CD4-positive, alpha-beta memory T cell (primary cell): ENCODE results near the gene CELF1. TPM values are rescaled to one million over a fixed set of nuclear protein-coding genes. Genes with fewer than 3 reads are reported as not detected.

Experiments
- CTCF ChIA-PET: fragments of 350-600 bp; sonication (Branson Sonifier 250); formaldehyde crosslinking; loops from one replicate; lab custom pipeline; 2021; ENCODE audit warnings: inconsistent platforms; ENCODE audit not compliant: partially characterized antibody; lab: Charles Lee
- POLR2A ChIA-PET: fragments of 350-600 bp; sonication (Branson Sonifier 250); formaldehyde crosslinking; loops from one replicate; lab custom pipeline; 2021; ENCODE audit not compliant: partially characterized antibody; lab: Charles Lee
- DNase-seq, 5 donors: peaks; one replicate each; pipeline versions ENCODE4 v3.0.0 to v3.0.0-alpha.2; 2020 to 2022; ENCODE audit warnings: mixed read lengths in 1 of 5
- H3K27ac ChIP-seq: one replicate; pipeline ENCODE4 v1.7.0; 2013; ENCODE audit warnings: low read depth, low read length
- H3K27me3 ChIP-seq: 2 replicates; pipeline ENCODE4 v1.7.0; 2013; ENCODE audit warnings: mild to moderate bottlenecking, low read length, moderate library complexity; ENCODE audit not compliant: insufficient read depth
- H3K36me3 ChIP-seq: 2 replicates; pipeline ENCODE4 v1.7.0; 2013; ENCODE audit warnings: mild to moderate bottlenecking, low read length, moderate library complexity; ENCODE audit not compliant: insufficient read depth
- H3K4me1 ChIP-seq: 2 replicates; pipeline ENCODE4 v1.7.0; 2013; ENCODE audit warnings: mild to moderate bottlenecking, low read length, moderate library complexity; ENCODE audit not compliant: insufficient read depth
- H3K4me3 ChIP-seq, 2 donors: one replicate each; pipeline ENCODE4 v1.7.0; 2013; ENCODE audit warnings: low read length in 2 of 2, mild to moderate bottlenecking in 1 of 2
- H3K9me3 ChIP-seq, 2 donors: one replicate each; pipeline ENCODE4 v1.7.0; 2013; ENCODE audit warnings: low read length in 2 of 2, control low read depth in 1 of 2; ENCODE audit not compliant: control insufficient read depth in 1 of 2
- H3K27ac Mint-ChIP-seq, 7 donors: one replicate each; pipeline ENCODE4 v1.8.0; 2020 to 2021; ENCODE audit warnings: mixed read lengths in 7 of 7, mild to moderate bottlenecking in 6 of 7, inconsistent platforms in 3 of 7, moderate library complexity in 3 of 7
- H3K27me3 Mint-ChIP-seq, 2 donors: one replicate each; pipeline ENCODE4 v1.8.0; 2020 to 2021; ENCODE audit warnings: mixed read lengths in 2 of 2
- H3K36me3 Mint-ChIP-seq, 2 donors: one replicate each; pipeline ENCODE4 v1.8.0; 2020 to 2021; ENCODE audit warnings: mixed read lengths in 2 of 2, inconsistent platforms in 1 of 2, mild to moderate bottlenecking in 1 of 2
- H3K4me1 Mint-ChIP-seq, 4 donors: one replicate each; pipeline ENCODE4 v1.8.0; 2020 to 2021; ENCODE audit warnings: mixed read lengths in 4 of 4, mild to moderate bottlenecking in 1 of 4
- H3K4me3 Mint-ChIP-seq, 8 donors: one replicate each; pipeline ENCODE4 v1.8.0; 2020 to 2021; ENCODE audit warnings: mixed read lengths in 8 of 8, mild to moderate bottlenecking in 7 of 8, moderate library complexity in 6 of 8, inconsistent platforms in 3 of 8
- H3K9me3 Mint-ChIP-seq, 8 donors: one replicate each; pipeline ENCODE4 v1.8.0; 2020 to 2021; ENCODE audit warnings: mixed read lengths in 8 of 8, mild to moderate bottlenecking in 5 of 8, inconsistent platforms in 3 of 8, moderate library complexity in 1 of 8
- intact Hi-C: fragments of 100-400 bp; cut with micrococcal nuclease; formaldehyde crosslinking; loops from one replicate; pipeline ENCODE4 v1.15.1; 2023
- polyA plus RNA-seq, 2 donors: library from polyadenylated mRNA; unstranded; fragments of 300-500 nt; fragmentation: Illumina TruSeq; gene quantifications; one replicate each; pipeline ENCODE4 v1.2.3, GENCODE V29; 2021
- total RNA-seq, 2 experiments: library from RNA; stranded (reverse); gene quantifications; one replicate each; pipeline ENCODE4 v1.2.3, GENCODE V29; 2021

CELF1 gene
- total RNA-seq: 100 to 1,000 TPM; 145 to 149 TPM
- 10 to 100 TPM; 45.6 to 76.2 TPM for polyA plus RNA-seq

- Mint-ChIP-seq H3K27ac (peak within 1 kb of the TSS; percentile 93 to 98 (median 97)), H3K4me1 (peaks cover 30 to 51% (median 40%) of the 10 kb centered on the region in 4 donors), H3K9me3 (peaks cover 0 to 2% (median 0%) of the 10 kb centered on the region in 8 donors), H3K27me3 (no peaks in the 10 kb centered on the region), H3K4me3 (peak within 1 kb of the TSS; percentile 94 to 98 (median 96)), H3K36me3 (peaks cover 3 to 20% of the 10 kb centered on the region in 2 donors)
- H3K4me3 ChIP-seq: peak within 1 kb of the TSS; percentile 85 to 91
- intact Hi-C loops: loop anchor here (1.0 to 10.0 kb wide), 7 partner anchors 13 to 292 kb away; partner anchors contain the start of genes FNBP4, MTCH2, NDUFS3 and NUP160
- H3K9me3 ChIP-seq: no peaks in the 10 kb centered on the region
- no peaks in the 10 kb centered on the region for H3K36me3 ChIP-seq
- peak within 1 kb of the TSS; percentile 88 for H3K27ac ChIP-seq
- H3K27me3 ChIP-seq: no peaks in the 10 kb centered on the region
- peak; percentile 92 to 94 (median 93) for DNase-seq
- POLR2A ChIA-PET: interaction anchor here (0.6 to 4.7 kb wide), 18 partner anchors 9 to 338 kb away, joined by 3 to 44 read pairs (median 4); partner anchors contain the start of genes DDB2, KBTBD4, NDUFS3 and PSMC3
- CTCF ChIA-PET: interaction anchor here (0.7 to 2.9 kb wide), 19 partner anchors 9 to 272 kb away, joined by 3 to 14 read pairs (median 3); partner anchors contain the start of genes KBTBD4, NDUFS3 and PSMC3
- H3K4me1 ChIP-seq: peaks cover 50% of the 10 kb centered on the region
Observed at GRCh38 chr11:47552566-47553405, at the start of gene CELF1. CELF1 (minus strand) TSS chr11:47553132; CDS start chr11:47499523, 53,609 bp downstream.

GRCh38 chr11:47599902-47600301 is 47.0 kb upstream of the CELF1 start:
- no peak overlapping the region for H3K27ac Mint-ChIP-seq
- no peak for DNase-seq
- CTCF ChIA-PET: no interaction called here

GRCh38 chr11:47595967-47596366 is 43.0 kb upstream of the CELF1 start:
- no peak overlapping the region for H3K27ac Mint-ChIP-seq
- H3K27me3 Mint-ChIP-seq: peaks cover 16 to 30% of the 10 kb centered on the region in 2 donors
- Histone ChIP-seq H3K4me3 (no peak overlapping the region), H3K36me3 (no peaks in the 10 kb centered on the region), H3K9me3 (no peaks in the 10 kb centered on the region), H3K27ac (no peak overlapping the region), H3K27me3 (peaks cover 25% of the 10 kb centered on the region), H3K4me1 (peaks cover 5% of the 10 kb centered on the region)
- POLR2A ChIA-PET: no interaction called here
- H3K4me3 Mint-ChIP-seq: no peak overlapping the region
- H3K9me3 Mint-ChIP-seq: no peaks in the 10 kb centered on the region
- CTCF ChIA-PET: no interaction called here
- intact Hi-C loops: no loop called here
- peaks cover 0 to 5% of the 10 kb centered on the region in 2 donors for H3K36me3 Mint-ChIP-seq
- peaks cover 0 to 7% (median under 1%) of the 10 kb centered on the region in 4 donors for H3K4me1 Mint-ChIP-seq
- DNase-seq: no peak

More at GRCh38 chr11:47599902-47600301, 47.0 kb upstream of the CELF1 start:
- Mint-ChIP-seq H3K9me3 (peaks cover 0 to 2% (median 0%) of the 10 kb centered on the region in 8 donors), H3K4me3 (no peak overlapping the region), H3K27me3 (peaks cover 4 to 11% of the 10 kb centered on the region in 2 donors), H3K36me3 (peaks cover 0 to 5% of the 10 kb centered on the region in 2 donors), H3K4me1 (no peaks in the 10 kb centered on the region)
- no peaks in the 10 kb centered on the region for H3K36me3 ChIP-seq
- intact Hi-C loops: no loop called here
- POLR2A ChIA-PET: no interaction called here
- H3K27me3 ChIP-seq: peaks cover 1% of the 10 kb centered on the region
- no peak overlapping the region for H3K4me3 ChIP-seq
- no peak overlapping the region for H3K27ac ChIP-seq
- no peaks in the 10 kb centered on the region for H3K9me3 ChIP-seq
- H3K4me1 ChIP-seq: no peaks in the 10 kb centered on the region

GRCh38 chr11:47595029-47595428 is 42.1 kb upstream of the CELF1 start:
- ChIA-PET POLR2A (interaction anchor here (0.6 kb wide), 1 partner anchor 17 kb away, joined by 3 read pairs; the partner anchor contains the start of genes KBTBD4 and NDUFS3), CTCF (no interaction called here)
- no peak for DNase-seq
- Histone ChIP-seq H3K4me3 (no peak overlapping the region), H3K27me3 (peaks cover 25% of the 10 kb centered on the region), H3K27ac (no peak overlapping the region), H3K4me1 (peaks cover 5% of the 10 kb centered on the region), H3K9me3 (no peaks in the 10 kb centered on the region), H3K36me3 (no peaks in the 10 kb centered on the region)
- Mint-ChIP-seq H3K4me1 (peaks cover 0 to 7% (median under 1%) of the 10 kb centered on the region in 4 donors), H3K36me3 (peaks cover 0 to 5% of the 10 kb centered on the region in 2 donors), H3K4me3 (no peak overlapping the region), H3K27ac (no peak overlapping the region), H3K27me3 (peaks cover 16 to 30% of the 10 kb centered on the region in 2 donors), H3K9me3 (no peaks in the 10 kb centered on the region)
- intact Hi-C loops: no loop called here

- ChIA-PET POLR2A (no interaction called here), CTCF (no interaction called here)
- peaks cover 25% of the 10 kb centered on the region for H3K27me3 ChIP-seq
- H3K4me3 ChIP-seq: no peak within 1 kb of the TSS
- no peak within 1 kb of the TSS for H3K27ac ChIP-seq
- intact Hi-C loops: no loop called here
- Mint-ChIP-seq H3K27ac (no peak within 1 kb of the TSS), H3K4me1 (peaks cover 0 to 7% (median under 1%) of the 10 kb centered on the region in 4 donors), H3K27me3 (peaks cover 16 to 30% of the 10 kb centered on the region in 2 donors), H3K4me3 (no peak within 1 kb of the TSS), H3K36me3 (peaks cover 0 to 2% of the 10 kb centered on the region in 2 donors), H3K9me3 (no peaks in the 10 kb centered on the region)
- peaks cover 5% of the 10 kb centered on the region for H3K4me1 ChIP-seq
- H3K9me3 ChIP-seq: no peaks in the 10 kb centered on the region
- DNase-seq: no peak
- no peaks in the 10 kb centered on the region for H3K36me3 ChIP-seq
Observed at GRCh38 chr11:47593934-47594855, 41.3 kb upstream of the CELF1 start, which contains the start of gene C1QTNF4. C1QTNF4 (minus strand) TSS chr11:47594411; CDS start chr11:47590810, 3,601 bp downstream.

GRCh38 chr11:47593492-47593933 is 40.6 kb upstream of the CELF1 start:
- intact Hi-C loops: no loop called here
- H3K27me3 ChIP-seq: peaks cover 25% of the 10 kb centered on the region
- Mint-ChIP-seq H3K27ac (no peak overlapping the region), H3K9me3 (no peaks in the 10 kb centered on the region), H3K36me3 (no peaks in the 10 kb centered on the region), H3K27me3 (peaks cover 16 to 30% of the 10 kb centered on the region in 2 donors), H3K4me1 (peaks cover 0 to 7% (median under 1%) of the 10 kb centered on the region in 4 donors), H3K4me3 (no peak overlapping the region)
- POLR2A ChIA-PET: interaction anchor here (1.6 kb wide), 1 partner anchor 14 kb away, joined by 4 read pairs; the partner anchor contains the start of gene NDUFS3
- CTCF ChIA-PET: no interaction called here
- DNase-seq: no peak
- no peaks in the 10 kb centered on the region for H3K9me3 ChIP-seq
- no peak overlapping the region for H3K4me3 ChIP-seq
- H3K36me3 ChIP-seq: no peaks in the 10 kb centered on the region
- no peak overlapping the region for H3K27ac ChIP-seq
- H3K4me1 ChIP-seq: peaks cover 5% of the 10 kb centered on the region
